Prostate gland (tissue), 2 donors: ENCODE results near the gene FAM156B.

Experiments used
- CTCF ChIP-seq, 4 experiments: fragments of 200-600 bp in 2 of 4; fragments of 450-650 bp in 2 of 4; sonication (generic) in 2 of 4; IDR thresholded peaks; 1 replicate in 3 of 4; 2 replicates in 1 of 4; pipeline ENCODE4 v1.5.1; 2016 to 2019; ENCODE audit warnings: antibody characterized with exemption in 4 of 4, mild to moderate bottlenecking in 2 of 4, moderate library complexity in 2 of 4
- POLR2A ChIP-seq: fragments of 450-650 bp; IDR thresholded peaks from one replicate; pipeline ENCODE4 v1.6.1; 2016; ENCODE audit warnings: antibody characterized with exemption, mild to moderate bottlenecking

GRCh38 chrX:52865343-52865998 is 31.7 kb upstream of the FAM156B start:
- TF ChIP-seq POLR2A, result no peak
- no peak for TF ChIP-seq CTCF (IDR thresholded peaks at IDR 0.05)
